ENCODE measurements around the gene ZNF70. TPM values are rescaled to one million over a fixed set of nuclear protein-coding genes. Genes with fewer than 3 reads are reported as not detected.

ZNF70 gene
- total and polyA plus RNA-seq, 10 of the 15 experiments (the other 5 are each of a cell fraction or from before 2014, with no cell fraction given): 0.15 to 2.3 (median 0.85) TPM

DNA sequence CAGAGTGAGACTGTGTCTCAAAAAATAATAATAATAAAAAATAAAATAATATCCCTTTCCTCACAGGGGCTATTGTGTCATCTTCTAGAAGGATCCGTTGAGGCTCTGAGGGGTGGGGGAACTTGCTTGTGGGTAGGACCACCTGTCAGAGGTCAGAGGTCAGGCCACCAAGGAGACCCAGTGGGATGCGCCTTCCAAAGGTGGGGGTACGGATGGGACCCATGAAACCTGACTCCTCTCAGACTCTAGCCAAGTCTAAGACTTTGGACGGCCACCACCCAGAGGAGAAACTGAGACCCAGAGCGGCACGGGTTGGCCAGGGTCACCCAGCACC, 21.4 kb upstream of the ZNF70 start:
- POLR2A ChIA-PET: interaction anchor here (1.1 kb wide), 1 partner anchor 74 kb away, joined by 3 read pairs; no protein-coding TSS in a partner anchor
- no peaks in the 10 kb centered on the region for H4K20me1 ChIP-seq (ENCODE audit: control insufficient read depth, insufficient read depth)
- in situ Hi-C loops (cut with MboI) (no loop called here), intact Hi-C loops (cut with micrococcal nuclease; ENCODE audit: unreplicated experiment) (no loop called here)
- peak overlapping the region; percentile 31; the same call in 1 of the 2 replicates for H2AFZ ChIP-seq (ENCODE audit: control insufficient read depth, low read depth, low read length)
- no peak overlapping the region for H3K9ac ChIP-seq (ENCODE audit: control insufficient read depth, insufficient read depth, low read length)
- ATAC-seq (no peak), FAIRE-seq (no peak), DNase-seq (ENCODE audit: low read depth, low spot score) (no peak)
- SMC1A ChIA-PET (ENCODE audit: uncharacterized antibody, unreplicated experiment): interaction anchor here (0.7 to 6.3 kb wide), 2 partner anchors 73 to 79 kb away, joined by 3 to 40 read pairs; no protein-coding TSS in a partner anchor
- RAD21 ChIA-PET (ENCODE audit: unreplicated experiment): interaction anchor here (0.9 to 4.0 kb wide), 4 partner anchors 14 to 78 kb away, joined by 3 to 24 read pairs (median 4); no protein-coding TSS in a partner anchor
- no peaks in the 10 kb centered on the region for H3K36me3 ChIP-seq (ENCODE audit: control insufficient read depth in 2 of 2, insufficient read depth in 2 of 2, low read length in 1 of 2)
- peak overlapping the region; percentile 73 for H3K4me2 ChIP-seq (ENCODE audit: control insufficient read depth, insufficient read depth)
- H3K4me1 ChIP-seq (ENCODE audit: control insufficient read depth, insufficient read depth, low read length): peaks cover 12% of the 10 kb centered on the region
- H3K27me3 ChIP-seq (replicated peaks in 1 of 2; ENCODE audit: control insufficient read depth in 2 of 2, insufficient read depth in 2 of 2, low read length in 1 of 2): peaks cover 0 to 2% of the 10 kb centered on the region in 2 experiments; a peak in 2 of 4 replicates
- 17% methylated on average over 6 of the region's 6 CpGs for WGBS (ENCODE audit: insufficient coverage, insufficient replicate concordance, low lambda C conversion rate, missing lambda C conversion rate)
- CTCF ChIA-PET: interaction anchor here (0.6 to 7.5 kb wide), 5 partner anchors 9 to 76 kb away, joined by 3 to 197 read pairs (median 8); partner anchors contain the start of gene C22orf15
- H3K4me3 ChIP-seq: peak overlapping the region; percentile 58; the same call in 1 of the 2 replicates
- H3K27ac ChIP-seq (ENCODE audit: control insufficient read depth, insufficient read depth): no peak overlapping the region
- no peaks in the 10 kb centered on the region for H3K9me3 ChIP-seq (replicated peaks; ENCODE audit: control insufficient read depth, insufficient read depth, low read length)
- peaks cover 7% of the 10 kb centered on the region for H3K79me2 ChIP-seq (ENCODE audit: control insufficient read depth, insufficient read depth, low read length)
- BruUV-seq (replicated peaks): no TSS peak
- no peak for TF ChIP-seq HCFC1 (IDR thresholded peaks at IDR 0.05; ENCODE audit: low read length)
- no peak for TF ChIP-seq MTA3 (IDR thresholded peaks at IDR 0.05; ENCODE audit: borderline replicate concordance, low read length)
- TF ChIP-seq CREM (IDR thresholded peaks at IDR 0.05; ENCODE audit: low read depth): no peak
- TF ChIP-seq, protein P1, sequence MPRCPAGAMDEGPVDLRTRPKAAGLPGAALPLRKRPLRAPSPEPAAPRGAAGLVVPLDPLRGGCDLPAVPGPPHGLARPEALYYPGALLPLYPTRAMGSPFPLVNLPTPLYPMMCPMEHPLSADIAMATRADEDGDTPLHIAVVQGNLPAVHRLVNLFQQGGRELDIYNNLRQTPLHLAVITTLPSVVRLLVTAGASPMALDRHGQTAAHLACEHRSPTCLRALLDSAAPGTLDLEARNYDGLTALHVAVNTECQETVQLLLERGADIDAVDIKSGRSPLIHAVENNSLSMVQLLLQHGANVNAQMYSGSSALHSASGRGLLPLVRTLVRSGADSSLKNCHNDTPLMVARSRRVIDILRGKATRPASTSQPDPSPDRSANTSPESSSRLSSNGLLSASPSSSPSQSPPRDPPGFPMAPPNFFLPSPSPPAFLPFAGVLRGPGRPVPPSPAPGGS (IDR thresholded peaks at IDR 0.05; ENCODE audit: borderline replicate concordance, insufficient read depth, low read depth, low read length, poor library complexity, severe bottlenecking): no peak
- no peak for TF ChIP-seq LARP7 (IDR thresholded peaks at IDR 0.05)
- TF ChIP-seq, protein P2, sequence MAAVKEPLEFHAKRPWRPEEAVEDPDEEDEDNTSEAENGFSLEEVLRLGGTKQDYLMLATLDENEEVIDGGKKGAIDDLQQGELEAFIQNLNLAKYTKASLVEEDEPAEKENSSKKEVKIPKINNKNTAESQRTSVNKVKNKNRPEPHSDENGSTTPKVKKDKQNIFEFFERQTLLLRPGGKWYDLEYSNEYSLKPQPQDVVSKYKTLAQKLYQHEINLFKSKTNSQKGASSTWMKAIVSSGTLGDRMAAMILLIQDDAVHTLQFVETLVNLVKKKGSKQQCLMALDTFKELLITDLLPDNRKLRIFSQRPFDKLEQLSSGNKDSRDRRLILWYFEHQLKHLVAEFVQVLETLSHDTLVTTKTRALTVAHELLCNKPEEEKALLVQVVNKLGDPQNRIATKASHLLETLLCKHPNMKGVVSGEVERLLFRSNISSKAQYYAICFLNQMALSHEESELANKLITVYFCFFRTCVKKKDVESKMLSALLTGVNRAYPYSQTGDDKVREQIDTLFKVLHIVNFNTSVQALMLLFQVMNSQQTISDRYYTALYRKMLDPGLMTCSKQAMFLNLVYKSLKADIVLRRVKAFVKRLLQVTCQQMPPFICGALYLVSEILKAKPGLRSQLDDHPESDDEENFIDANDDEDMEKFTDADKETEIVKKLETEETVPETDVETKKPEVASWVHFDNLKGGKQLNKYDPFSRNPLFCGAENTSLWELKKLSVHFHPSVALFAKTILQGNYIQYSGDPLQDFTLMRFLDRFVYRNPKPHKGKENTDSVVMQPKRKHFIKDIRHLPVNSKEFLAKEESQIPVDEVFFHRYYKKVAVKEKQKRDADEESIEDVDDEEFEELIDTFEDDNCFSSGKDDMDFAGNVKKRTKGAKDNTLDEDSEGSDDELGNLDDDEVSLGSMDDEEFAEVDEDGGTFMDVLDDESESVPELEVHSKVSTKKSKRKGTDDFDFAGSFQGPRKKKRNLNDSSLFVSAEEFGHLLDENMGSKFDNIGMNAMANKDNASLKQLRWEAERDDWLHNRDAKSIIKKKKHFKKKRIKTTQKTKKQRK (IDR thresholded peaks at IDR 0.05; ENCODE audit: low read depth, low read length): no peak
- TF ChIP-seq, protein P3, sequence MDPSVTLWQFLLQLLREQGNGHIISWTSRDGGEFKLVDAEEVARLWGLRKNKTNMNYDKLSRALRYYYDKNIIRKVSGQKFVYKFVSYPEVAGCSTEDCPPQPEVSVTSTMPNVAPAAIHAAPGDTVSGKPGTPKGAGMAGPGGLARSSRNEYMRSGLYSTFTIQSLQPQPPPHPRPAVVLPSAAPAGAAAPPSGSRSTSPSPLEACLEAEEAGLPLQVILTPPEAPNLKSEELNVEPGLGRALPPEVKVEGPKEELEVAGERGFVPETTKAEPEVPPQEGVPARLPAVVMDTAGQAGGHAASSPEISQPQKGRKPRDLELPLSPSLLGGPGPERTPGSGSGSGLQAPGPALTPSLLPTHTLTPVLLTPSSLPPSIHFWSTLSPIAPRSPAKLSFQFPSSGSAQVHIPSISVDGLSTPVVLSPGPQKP (IDR thresholded peaks at IDR 0.05; ENCODE audit: low read depth, low read length): no peak
- TF ChIP-seq ZNF384 (IDR thresholded peaks at IDR 0.05; ENCODE audit: borderline replicate concordance, low read depth, low read length): no peak
- TF ChIP-seq, protein P4, sequence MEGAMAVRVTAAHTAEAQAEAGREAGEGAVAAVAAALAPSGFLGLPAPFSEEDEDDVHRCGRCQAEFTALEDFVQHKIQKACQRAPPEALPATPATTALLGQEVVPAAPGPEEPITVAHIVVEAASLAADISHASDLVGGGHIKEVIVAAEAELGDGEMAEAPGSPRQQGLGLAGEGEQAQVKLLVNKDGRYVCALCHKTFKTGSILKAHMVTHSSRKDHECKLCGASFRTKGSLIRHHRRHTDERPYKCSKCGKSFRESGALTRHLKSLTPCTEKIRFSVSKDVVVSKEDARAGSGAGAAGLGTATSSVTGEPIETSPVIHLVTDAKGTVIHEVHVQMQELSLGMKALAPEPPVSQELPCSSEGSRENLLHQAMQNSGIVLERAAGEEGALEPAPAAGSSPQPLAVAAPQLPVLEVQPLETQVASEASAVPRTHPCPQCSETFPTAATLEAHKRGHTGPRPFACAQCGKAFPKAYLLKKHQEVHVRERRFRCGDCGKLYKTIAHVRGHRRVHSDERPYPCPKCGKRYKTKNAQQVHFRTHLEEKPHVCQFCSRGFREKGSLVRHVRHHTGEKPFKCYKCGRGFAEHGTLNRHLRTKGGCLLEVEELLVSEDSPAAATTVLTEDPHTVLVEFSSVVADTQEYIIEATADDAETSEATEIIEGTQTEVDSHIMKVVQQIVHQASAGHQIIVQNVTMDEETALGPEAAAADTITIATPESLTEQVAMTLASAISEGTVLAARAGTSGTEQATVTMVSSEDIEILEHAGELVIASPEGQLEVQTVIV (IDR thresholded peaks at IDR 0.05; ENCODE audit: borderline replicate concordance, partially characterized antibody): no peak
- no peak for TF ChIP-seq NFYB (IDR thresholded peaks at IDR 0.05; ENCODE audit: insufficient read depth, low read depth, low read length)
- TF ChIP-seq NR2F1 (conservative IDR thresholded peaks at IDR 0.05): peak; percentile 72; the same call in 1 of the 2 replicates
- TF ChIP-seq, protein P5, sequence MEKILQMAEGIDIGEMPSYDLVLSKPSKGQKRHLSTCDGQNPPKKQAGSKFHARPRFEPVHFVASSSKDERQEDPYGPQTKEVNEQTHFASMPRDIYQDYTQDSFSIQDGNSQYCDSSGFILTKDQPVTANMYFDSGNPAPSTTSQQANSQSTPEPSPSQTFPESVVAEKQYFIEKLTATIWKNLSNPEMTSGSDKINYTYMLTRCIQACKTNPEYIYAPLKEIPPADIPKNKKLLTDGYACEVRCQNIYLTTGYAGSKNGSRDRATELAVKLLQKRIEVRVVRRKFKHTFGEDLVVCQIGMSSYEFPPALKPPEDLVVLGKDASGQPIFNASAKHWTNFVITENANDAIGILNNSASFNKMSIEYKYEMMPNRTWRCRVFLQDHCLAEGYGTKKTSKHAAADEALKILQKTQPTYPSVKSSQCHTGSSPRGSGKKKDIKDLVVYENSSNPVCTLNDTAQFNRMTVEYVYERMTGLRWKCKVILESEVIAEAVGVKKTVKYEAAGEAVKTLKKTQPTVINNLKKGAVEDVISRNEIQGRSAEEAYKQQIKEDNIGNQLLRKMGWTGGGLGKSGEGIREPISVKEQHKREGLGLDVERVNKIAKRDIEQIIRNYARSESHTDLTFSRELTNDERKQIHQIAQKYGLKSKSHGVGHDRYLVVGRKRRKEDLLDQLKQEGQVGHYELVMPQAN (conservative IDR thresholded peaks at IDR 0.05): no peak
- no peak for TF ChIP-seq WRNIP1 (IDR thresholded peaks at IDR 0.05; ENCODE audit: borderline replicate concordance, low read depth, low read length)
